K562 (cell line): ENCODE data around the gene RPS27. TPM values are rescaled to one million over a fixed set of nuclear protein-coding genes. Genes with fewer than 3 reads are reported as not detected.
A peak's percentile ranks its signal among the peaks of the same experiment; 100 is the strongest.

ENCODE experiments used
- E2F4 ChIP-seq: sonication (generic); formaldehyde crosslinking; IDR thresholded peaks from 2 replicates; pipeline ENCODE4 v1.8.0; 2022; ENCODE audit warnings: mild to moderate bottlenecking, low read depth, missing genetic modification reagents
- FOXJ2 ChIP-seq: fragments of 200-800 bp; sonication (Bioruptor generic); IDR thresholded peaks from 2 replicates; pipeline ENCODE4 v1.6.1; 2016; ENCODE audit warnings: missing genetic modification characterization, missing compliant biosample characterization
- L3MBTL2 ChIP-seq: fragments of 450-650 bp; IDR thresholded peaks from 2 replicates; pipeline ENCODE4 v1.6.1; 2016; ENCODE audit warnings: mild to moderate bottlenecking, moderate library complexity
- LEF1 ChIP-seq: fragments of 450-650 bp; IDR thresholded peaks from 2 replicates; pipeline ENCODE4 v1.6.1; 2016; ENCODE audit warnings: mild to moderate bottlenecking
- NFXL1 ChIP-seq: fragments of 450-650 bp; formaldehyde crosslinking; IDR thresholded peaks from 2 replicates; pipeline ENCODE4 v1.4.0; 2021; ENCODE audit warnings: mild to moderate bottlenecking
- NUFIP1 ChIP-seq: fragments of 450-650 bp; IDR thresholded peaks from 2 replicates; pipeline ENCODE4 v1.6.1; 2018; ENCODE audit not compliant: partially characterized antibody
- PML ChIP-seq: IDR thresholded peaks from 2 replicates; pipeline ENCODE4 v1.6.1; 2012; ENCODE audit warnings: low read length, inconsistent platforms
- PRPF4 ChIP-seq: fragments of 200-400 bp; formaldehyde crosslinking; IDR thresholded peaks from one replicate; pipeline ENCODE4 v1.6.1; 2017; ENCODE audit warnings: low read length, low read depth, mild to moderate bottlenecking; ENCODE audit not compliant: insufficient read depth, poor library complexity, severe bottlenecking
- PTBP1 ChIP-seq: fragments of 200-400 bp; formaldehyde crosslinking; IDR thresholded peaks from 2 replicates; pipeline ENCODE4 v1.6.1; 2017; ENCODE audit warnings: low read depth, low read length
- TEAD1 ChIP-seq, 2 experiments: fragments of 450-650 bp in 1 of 2; sonication (generic) in 1 of 2; formaldehyde crosslinking; IDR thresholded peaks; 2 replicates each; pipeline versions ENCODE4 v1.4.0 to v1.8.0; 2020 to 2022; ENCODE audit warnings: mild to moderate bottlenecking in 2 of 2, missing genetic modification reagents in 1 of 2
- ZNF121 ChIP-seq: sonication (generic); formaldehyde crosslinking; conservative IDR thresholded peaks from 2 replicates; pipeline ENCODE4 v1.8.0; 2022; ENCODE audit warnings: missing genetic modification reagents
- ZNF41 ChIP-seq: fragments of 250-450 bp; sonication (Bioruptor Pico); conservative IDR thresholded peaks from 2 replicates; pipeline ENCODE4 v1.4.0; 2020; ENCODE audit warnings: mild to moderate bottlenecking
- ZNF507 ChIP-seq: conservative IDR thresholded peaks from 2 replicates; pipeline ENCODE4 v1.6.1; 2017; ENCODE audit warnings: missing genetic modification characterization, missing compliant biosample characterization
- polyA plus RNA-seq, 8 experiments: library from polyadenylated mRNA; depleted of rRNA in 4 of 8; stranded (reverse) in 5 of 8; unstranded in 3 of 8; fragments of >200 nt; fragmentation: Nextera tagmentation in 2 of 8; fragmentation: Illumina TruSeq in 1 of 8; extraction: Ambion mirVana in 2 of 8; extraction: Trizol in 1 of 8; gene quantifications; 2 replicates each; pipeline versions ENCODE4 v1.2.1 to v1.2.3, GENCODE V29; 2011 to 2014; ENCODE audit warnings: inconsistent platforms in 1 of 8, missing spikeins in 1 of 8
- total RNA-seq, 7 experiments: library from RNA; depleted of rRNA in 6 of 7; stranded (reverse); fragments of >200 nt in 6 of 7; fragmentation: Illumina TruSeq in 2 of 7; extraction: Trizol in 2 of 7; gene quantifications; 2 replicates each; pipeline versions ENCODE4 v1.2.1 to v1.2.3, GENCODE V29; 2011 to 2021; ENCODE audit warnings: low replicate concordance in 1 of 7
- TF ChIP-seq, protein P1 (sequence below): sonication (generic); formaldehyde crosslinking; IDR thresholded peaks from 2 replicates; pipeline ENCODE4 v1.8.1; 2023; ENCODE audit warnings: missing genetic modification reagents, mild to moderate bottlenecking, borderline replicate concordance
- TF ChIP-seq, protein P2 (sequence below): fragments of 250-450 bp; sonication (Bioruptor Pico); IDR thresholded peaks from 2 replicates; pipeline ENCODE4 v1.5.0; 2021; ENCODE audit warnings: mild to moderate bottlenecking, moderate library complexity
- TF ChIP-seq, protein P3 (sequence below): fragments of 200-800 bp; sonication (Bioruptor generic); IDR thresholded peaks from 2 replicates; pipeline ENCODE4 v1.6.1; 2017; ENCODE audit warnings: missing genetic modification characterization, missing compliant biosample characterization

The RPS27 gene
- total and polyA plus RNA-seq, 9 of the 15 experiments (the other 6 are each of a cell fraction or from before 2014, with no cell fraction given), result 2,091 to 9,377 (median 6,706) TPM

DNA sequence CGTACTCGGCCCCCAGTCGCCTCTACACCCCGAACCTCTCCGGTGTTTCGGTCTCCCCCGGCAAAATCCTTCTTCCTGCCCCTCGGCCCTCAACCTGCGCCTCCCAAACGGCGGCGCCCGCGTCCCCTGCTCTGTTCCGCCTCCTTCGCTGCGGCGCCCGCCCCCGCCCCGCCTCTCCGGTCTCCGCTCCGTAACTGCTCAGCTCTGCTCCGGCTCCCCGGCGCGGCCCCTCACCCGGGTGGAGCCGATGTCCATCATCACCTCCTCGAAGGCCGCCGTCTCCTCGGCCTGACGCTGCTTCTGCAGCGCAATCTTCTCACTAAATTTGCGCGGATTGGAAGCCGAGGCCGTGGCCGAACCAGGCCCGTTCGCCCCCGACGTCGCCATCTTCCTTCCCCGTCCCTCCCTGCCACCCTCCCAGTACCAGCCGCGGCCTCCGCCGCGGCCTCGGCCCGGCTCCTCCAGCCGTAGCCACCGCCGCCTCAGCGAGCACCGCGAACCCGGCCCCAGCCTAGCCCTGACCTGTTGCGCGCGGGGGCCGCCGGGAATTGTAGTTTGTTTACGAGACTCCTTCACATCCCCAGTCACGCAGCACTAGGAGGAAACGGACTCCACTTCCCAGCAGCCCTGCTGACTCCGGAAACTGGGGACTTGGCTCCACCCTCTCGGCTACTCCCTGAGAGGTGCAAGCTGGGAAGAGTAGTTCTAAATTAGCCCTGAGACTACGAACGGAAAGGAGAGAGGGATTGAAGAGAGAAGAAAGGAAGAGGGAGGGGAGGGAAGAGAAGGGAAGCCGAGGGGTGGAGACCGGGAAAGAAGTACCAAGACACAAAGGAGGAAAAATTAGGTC, 32.2 kb upstream of the RPS27 start, which contains the start of gene CRTC2 (continued):
- TF ChIP-seq, protein P1, sequence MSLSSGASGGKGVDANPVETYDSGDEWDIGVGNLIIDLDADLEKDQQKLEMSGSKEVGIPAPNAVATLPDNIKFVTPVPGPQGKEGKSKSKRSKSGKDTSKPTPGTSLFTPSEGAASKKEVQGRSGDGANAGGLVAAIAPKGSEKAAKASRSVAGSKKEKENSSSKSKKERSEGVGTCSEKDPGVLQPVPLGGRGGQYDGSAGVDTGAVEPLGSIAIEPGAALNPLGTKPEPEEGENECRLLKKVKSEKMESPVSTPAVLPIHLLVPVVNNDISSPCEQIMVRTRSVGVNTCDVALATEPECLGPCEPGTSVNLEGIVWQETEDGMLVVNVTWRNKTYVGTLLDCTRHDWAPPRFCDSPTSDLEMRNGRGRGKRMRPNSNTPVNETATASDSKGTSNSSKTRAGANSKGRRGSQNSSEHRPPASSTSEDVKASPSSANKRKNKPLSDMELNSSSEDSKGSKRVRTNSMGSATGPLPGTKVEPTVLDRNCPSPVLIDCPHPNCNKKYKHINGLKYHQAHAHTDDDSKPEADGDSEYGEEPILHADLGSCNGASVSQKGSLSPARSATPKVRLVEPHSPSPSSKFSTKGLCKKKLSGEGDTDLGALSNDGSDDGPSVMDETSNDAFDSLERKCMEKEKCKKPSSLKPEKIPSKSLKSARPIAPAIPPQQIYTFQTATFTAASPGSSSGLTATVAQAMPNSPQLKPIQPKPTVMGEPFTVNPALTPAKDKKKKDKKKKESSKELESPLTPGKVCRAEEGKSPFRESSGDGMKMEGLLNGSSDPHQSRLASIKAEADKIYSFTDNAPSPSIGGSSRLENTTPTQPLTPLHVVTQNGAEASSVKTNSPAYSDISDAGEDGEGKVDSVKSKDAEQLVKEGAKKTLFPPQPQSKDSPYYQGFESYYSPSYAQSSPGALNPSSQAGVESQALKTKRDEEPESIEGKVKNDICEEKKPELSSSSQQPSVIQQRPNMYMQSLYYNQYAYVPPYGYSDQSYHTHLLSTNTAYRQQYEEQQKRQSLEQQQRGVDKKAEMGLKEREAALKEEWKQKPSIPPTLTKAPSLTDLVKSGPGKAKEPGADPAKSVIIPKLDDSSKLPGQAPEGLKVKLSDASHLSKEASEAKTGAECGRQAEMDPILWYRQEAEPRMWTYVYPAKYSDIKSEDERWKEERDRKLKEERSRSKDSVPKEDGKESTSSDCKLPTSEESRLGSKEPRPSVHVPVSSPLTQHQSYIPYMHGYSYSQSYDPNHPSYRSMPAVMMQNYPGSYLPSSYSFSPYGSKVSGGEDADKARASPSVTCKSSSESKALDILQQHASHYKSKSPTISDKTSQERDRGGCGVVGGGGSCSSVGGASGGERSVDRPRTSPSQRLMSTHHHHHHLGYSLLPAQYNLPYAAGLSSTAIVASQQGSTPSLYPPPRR, result no peak
- TF ChIP-seq, protein P2, sequence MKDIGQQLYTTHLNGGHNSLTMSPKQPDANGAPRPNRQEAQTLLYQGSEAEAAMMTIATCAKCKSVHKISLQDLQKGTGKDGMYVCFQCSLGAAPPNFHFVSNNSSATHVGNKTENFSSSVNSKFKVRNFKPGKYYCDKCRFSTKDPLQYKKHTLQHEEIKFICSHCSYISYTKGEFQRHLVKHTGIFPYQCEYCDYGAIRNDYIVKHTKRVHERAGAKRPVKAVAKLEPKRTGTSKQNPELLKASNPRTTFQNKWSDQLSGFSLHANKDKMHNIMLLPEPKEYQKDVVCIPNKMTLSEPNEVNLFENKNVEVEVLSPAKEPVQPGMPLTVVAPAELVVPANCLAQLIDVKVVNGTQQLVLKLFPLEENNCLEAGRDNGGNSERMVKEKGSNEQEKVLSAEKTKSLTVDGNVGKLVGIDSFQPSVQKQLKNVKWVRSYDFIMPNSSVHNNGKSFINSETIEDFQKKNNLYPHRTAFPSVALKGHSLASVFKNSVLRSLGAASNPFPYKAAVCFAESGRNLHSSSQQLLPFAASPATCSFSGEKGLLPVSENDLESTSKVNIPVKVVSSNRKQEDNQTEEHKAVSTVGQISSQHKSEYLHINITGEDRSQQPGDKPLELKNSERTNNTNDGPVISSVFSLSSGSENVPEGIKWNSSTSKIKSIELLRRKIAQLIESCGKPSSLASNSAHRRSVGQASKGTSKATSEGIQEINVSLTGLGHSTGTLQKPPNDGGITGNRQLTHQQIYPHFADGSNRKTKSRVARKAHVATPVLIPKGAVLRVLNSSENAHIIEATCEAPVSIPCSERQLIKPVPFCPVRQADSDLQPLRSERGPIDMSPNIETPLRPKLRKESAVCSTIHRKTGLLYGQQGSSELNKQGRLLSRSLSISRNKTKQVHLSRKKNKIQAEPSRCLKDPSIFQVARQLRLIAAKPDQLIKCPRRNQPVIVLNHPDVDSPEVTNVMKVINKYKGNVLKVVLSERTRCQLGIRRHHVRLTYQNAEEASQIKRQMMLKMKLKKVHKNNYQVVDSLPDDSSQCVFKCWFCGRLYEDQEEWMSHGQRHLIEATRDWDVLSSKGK (CRISPR knock-in tag), result no peak
- TF ChIP-seq ZNF41 (no peak; the same call in 1 of the 2 replicates), PRPF4 (no peak), FOXJ2 (tag) (peak; percentile 93), PML (no peak), E2F4 (CRISPR knock-in tag) (no peak), NFXL1 (no peak), TEAD1 (CRISPR knock-in tag; IDR thresholded peaks at IDR 0.05) (peak; percentile 46 to 89; a peak in 3 of 4 replicates), L3MBTL2 (peak; percentile 62), ZNF507 (tag) (no peak), LEF1 (no peak), PTBP1 (no peak), NUFIP1 (no peak), ZNF121 (CRISPR knock-in tag) (no peak)
- TF ChIP-seq, protein P3, sequence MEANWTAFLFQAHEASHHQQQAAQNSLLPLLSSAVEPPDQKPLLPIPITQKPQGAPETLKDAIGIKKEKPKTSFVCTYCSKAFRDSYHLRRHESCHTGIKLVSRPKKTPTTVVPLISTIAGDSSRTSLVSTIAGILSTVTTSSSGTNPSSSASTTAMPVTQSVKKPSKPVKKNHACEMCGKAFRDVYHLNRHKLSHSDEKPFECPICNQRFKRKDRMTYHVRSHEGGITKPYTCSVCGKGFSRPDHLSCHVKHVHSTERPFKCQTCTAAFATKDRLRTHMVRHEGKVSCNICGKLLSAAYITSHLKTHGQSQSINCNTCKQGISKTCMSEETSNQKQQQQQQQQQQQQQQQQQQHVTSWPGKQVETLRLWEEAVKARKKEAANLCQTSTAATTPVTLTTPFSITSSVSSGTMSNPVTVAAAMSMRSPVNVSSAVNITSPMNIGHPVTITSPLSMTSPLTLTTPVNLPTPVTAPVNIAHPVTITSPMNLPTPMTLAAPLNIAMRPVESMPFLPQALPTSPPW (CRISPR knock-in tag), result peak; percentile 78
